ENCODE measurements around the gene TTYH3. TPM values are rescaled to one million over a fixed set of nuclear protein-coding genes. Genes with fewer than 3 reads are reported as not detected.

TTYH3 gene
- total RNA-seq, 4 donors from 2014 or later = 14.0 to 26.3 (median 19.5) TPM

DNA sequence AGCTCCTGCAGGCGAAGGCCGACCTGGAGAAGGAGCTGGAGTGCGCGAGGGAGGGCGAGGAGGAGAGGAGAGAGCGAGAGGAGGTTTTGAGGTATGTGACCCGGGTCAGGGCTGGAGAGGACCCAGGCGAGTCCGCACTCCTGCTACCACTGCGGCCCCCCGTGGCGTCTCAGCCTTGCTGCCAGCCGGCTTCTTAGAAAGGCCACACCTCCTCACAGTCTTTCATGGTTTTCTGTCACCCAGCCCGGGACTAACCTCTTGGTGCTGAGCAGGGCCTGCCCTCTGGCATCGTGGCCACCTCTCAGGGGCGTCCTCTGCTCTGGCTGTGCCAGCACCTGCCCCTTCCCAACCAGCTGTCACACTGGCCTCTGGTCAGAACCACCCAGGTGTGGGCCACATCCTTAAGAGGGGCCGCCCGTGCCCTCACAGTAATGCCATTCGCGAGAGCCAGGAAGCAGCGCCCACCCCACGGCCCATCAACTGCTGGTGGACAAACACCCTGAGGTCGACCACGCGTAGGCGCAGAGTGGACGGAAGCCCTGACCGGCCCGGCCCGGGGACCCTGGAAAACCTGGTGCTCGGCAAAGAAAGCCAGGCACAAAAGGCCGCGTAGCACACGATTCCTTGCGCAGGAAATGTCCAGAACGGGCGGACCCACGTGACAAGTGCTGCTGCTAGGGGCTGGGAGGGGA lies 38.6 kb upstream of the TTYH3 start:
- Histone ChIP-seq H3K27me3 (no peaks in the 10 kb centered on the region), H3K4me1 (no peaks in the 10 kb centered on the region), H3K27ac (no peak overlapping the region), H3K36me3 (peaks cover 76% of the 10 kb centered on the region), H3K4me3 (no peak overlapping the region), H3K9me3 (no peaks in the 10 kb centered on the region)
- DNase-seq (ENCODE audit: low spot score in 2 of 2) = no peak
- WGBS = 94% methylated on average over 36 of the region's 38 CpGs
- TF ChIP-seq, protein P1, sequence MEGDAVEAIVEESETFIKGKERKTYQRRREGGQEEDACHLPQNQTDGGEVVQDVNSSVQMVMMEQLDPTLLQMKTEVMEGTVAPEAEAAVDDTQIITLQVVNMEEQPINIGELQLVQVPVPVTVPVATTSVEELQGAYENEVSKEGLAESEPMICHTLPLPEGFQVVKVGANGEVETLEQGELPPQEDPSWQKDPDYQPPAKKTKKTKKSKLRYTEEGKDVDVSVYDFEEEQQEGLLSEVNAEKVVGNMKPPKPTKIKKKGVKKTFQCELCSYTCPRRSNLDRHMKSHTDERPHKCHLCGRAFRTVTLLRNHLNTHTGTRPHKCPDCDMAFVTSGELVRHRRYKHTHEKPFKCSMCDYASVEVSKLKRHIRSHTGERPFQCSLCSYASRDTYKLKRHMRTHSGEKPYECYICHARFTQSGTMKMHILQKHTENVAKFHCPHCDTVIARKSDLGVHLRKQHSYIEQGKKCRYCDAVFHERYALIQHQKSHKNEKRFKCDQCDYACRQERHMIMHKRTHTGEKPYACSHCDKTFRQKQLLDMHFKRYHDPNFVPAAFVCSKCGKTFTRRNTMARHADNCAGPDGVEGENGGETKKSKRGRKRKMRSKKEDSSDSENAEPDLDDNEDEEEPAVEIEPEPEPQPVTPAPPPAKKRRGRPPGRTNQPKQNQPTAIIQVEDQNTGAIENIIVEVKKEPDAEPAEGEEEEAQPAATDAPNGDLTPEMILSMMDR (IDR thresholded peaks at IDR 0.05) = no peak
- TF ChIP-seq POLR2A (IDR thresholded peaks at IDR 0.05) = no peak
- no peak for TF ChIP-seq EP300 (IDR thresholded peaks at IDR 0.05)
- no peak for TF ChIP-seq POLR2AphosphoS5 (IDR thresholded peaks at IDR 0.05)

DNA sequence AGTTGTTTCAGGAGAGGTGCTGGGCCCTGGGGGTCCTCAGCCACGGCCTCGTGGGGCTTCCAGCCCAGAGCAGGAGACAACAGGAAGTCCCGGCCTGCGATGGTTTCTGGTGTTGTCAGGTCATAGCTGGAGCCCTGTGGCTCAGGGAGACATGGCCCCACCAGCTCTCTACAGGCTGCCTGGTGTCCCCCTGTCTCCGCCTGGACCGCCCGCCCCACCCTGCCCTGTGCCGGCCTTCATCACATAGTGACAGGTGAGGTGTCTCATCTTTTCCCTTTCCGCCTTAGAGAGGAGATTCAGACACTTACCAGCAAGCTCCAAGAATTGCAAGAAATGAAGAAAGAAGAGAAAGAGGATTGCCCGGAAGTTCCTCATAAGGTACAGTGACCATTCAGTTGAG lies 37.2 kb upstream of the TTYH3 start:
- no peak for DNase-seq (ENCODE audit: low spot score in 2 of 2)
- Histone ChIP-seq H3K27me3 (no peaks in the 10 kb centered on the region), H3K9me3 (no peaks in the 10 kb centered on the region), H3K4me1 (no peaks in the 10 kb centered on the region), H3K4me3 (no peak overlapping the region), H3K27ac (no peak overlapping the region), H3K36me3 (peaks cover 86% of the 10 kb centered on the region)
- 94% methylated on average over 10 of the region's 10 CpGs for WGBS
- TF ChIP-seq EP300 (IDR thresholded peaks at IDR 0.05) (no peak), POLR2AphosphoS5 (IDR thresholded peaks at IDR 0.05) (no peak), POLR2A (IDR thresholded peaks at IDR 0.05) (no peak)
- TF ChIP-seq, protein P1 (IDR thresholded peaks at IDR 0.05) = no peak

DNA sequence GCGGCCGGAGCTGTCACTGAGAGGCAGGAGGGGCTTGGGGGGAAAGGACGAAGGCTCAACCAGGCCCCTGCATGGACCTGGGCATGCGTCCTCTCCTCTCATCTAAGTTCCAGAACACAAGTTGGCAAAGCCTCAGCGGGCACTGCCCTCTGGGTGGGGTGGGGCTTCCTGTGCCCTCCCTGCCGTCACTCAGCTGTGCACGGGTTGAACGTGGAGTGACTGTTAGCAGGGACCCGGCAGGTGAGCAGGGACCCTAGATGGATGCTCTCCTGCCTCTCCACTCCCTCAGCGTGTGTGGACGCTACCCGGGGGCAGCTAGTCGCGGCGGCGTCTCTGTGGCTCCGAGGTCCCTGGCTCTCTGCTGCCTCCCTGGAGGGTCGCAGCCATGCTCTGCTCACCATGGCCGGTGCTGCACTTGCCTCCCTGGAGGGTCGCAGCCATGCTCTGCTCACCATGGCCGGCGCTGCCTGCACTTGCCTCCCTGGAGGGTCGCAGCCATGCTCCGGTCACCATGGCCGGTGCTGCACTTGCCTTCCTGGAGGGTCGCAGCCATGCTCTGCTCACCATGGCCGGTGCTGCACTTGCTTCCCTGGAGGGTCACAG lies 36.4 kb upstream of the TTYH3 start:
- TF ChIP-seq EP300 (IDR thresholded peaks at IDR 0.05) (no peak), POLR2AphosphoS5 (IDR thresholded peaks at IDR 0.05) (no peak), POLR2A (IDR thresholded peaks at IDR 0.05) (no peak)
- TF ChIP-seq, protein P1 (IDR thresholded peaks at IDR 0.05) = no peak
- Histone ChIP-seq H3K4me1 (no peaks in the 10 kb centered on the region), H3K27ac (no peak overlapping the region), H3K9me3 (no peaks in the 10 kb centered on the region), H3K4me3 (no peak overlapping the region), H3K36me3 (peaks cover 80% of the 10 kb centered on the region), H3K27me3 (no peaks in the 10 kb centered on the region)
- DNase-seq (ENCODE audit: low spot score in 2 of 2) = no peak
- WGBS = 92% methylated on average over 10 of the region's 27 CpGs

DNA sequence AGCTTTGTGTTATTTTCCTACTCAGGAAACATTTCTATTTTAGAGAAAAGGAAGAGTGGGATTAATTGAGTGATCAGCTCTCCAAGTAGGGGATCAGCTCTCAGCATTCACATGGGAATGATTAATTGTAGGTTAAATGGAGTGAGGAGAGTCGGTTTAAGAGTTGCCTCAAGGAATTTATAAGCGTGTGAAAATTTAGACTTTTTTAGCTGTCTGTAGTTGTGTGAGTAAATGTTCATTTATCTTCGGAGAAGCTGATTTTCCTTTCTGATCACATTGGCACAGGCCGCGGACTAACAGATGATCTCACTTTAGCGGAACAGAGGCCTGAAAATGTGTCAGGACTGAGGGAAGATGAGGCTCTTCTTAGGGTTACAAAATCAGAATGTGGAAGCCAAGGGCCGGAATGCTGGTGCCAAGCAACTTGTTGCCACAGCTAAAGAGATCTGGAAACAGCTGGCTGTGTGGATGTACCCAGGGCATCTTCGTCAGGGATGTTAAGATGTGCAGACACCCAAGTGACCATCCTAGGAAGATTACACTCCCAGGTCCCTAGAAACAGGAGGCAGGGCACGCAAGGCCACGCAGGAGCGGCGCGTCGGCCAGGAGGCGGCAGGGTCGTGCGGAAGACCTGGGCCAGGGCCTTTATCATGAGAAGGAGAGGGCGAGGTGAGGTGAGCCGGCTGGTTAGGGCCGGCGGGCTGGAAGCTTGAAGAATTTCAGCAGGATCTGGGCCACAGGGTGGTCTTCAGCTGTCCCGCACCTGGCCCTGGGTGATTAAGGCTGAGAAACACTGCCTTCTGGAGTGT lies 35.1 kb upstream of the TTYH3 start:
- TF ChIP-seq POLR2AphosphoS5 (IDR thresholded peaks at IDR 0.05) (no peak), POLR2A (IDR thresholded peaks at IDR 0.05) (no peak), EP300 (IDR thresholded peaks at IDR 0.05) (no peak)
- TF ChIP-seq, protein P1 (IDR thresholded peaks at IDR 0.05) = no peak
- no peak for DNase-seq (ENCODE audit: low spot score in 2 of 2)
- H3K36me3 ChIP-seq = peaks cover 81% of the 10 kb centered on the region
- no peak overlapping the region for H3K27ac ChIP-seq
- WGBS = 89% methylated on average over 22 of the region's 22 CpGs
- no peak overlapping the region for H3K4me3 ChIP-seq
- no peaks in the 10 kb centered on the region for H3K9me3 ChIP-seq
- H3K4me1 ChIP-seq = no peaks in the 10 kb centered on the region
- H3K27me3 ChIP-seq = no peaks in the 10 kb centered on the region

DNA sequence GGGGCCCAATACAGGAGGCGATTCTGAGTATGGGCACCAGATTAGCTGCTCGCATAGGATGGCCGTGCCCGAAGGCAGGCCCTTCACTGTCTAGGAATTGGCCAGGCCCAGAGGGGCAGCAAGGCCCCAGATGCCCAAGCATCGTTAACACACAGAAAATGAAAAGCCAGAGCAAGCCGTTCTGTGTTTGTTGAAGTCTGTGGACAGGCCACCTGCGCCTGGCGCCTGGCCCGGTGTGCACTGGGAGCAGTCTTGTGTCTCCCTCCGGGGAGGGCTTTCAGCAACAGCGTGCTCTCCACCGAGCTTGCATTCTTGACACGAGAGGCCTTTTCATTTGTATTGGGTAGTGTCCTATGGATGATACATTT lies 34.5 kb upstream of the TTYH3 start:
- Histone ChIP-seq H3K36me3 (peaks cover 75% of the 10 kb centered on the region), H3K27me3 (no peaks in the 10 kb centered on the region), H3K27ac (no peak overlapping the region), H3K4me1 (no peaks in the 10 kb centered on the region), H3K9me3 (no peaks in the 10 kb centered on the region), H3K4me3 (no peak overlapping the region)
- TF ChIP-seq POLR2AphosphoS5 (IDR thresholded peaks at IDR 0.05) (no peak), EP300 (IDR thresholded peaks at IDR 0.05) (no peak), POLR2A (IDR thresholded peaks at IDR 0.05) (no peak)
- TF ChIP-seq, protein P1 (IDR thresholded peaks at IDR 0.05) = no peak
- no peak for DNase-seq (ENCODE audit: low spot score in 2 of 2)
- WGBS = 91% methylated on average over 8 of the region's 13 CpGs

All from suprapubic skin (tissue), 4 donors.